Neuronal stem cell (in vitro differentiated cells): ENCODE data around the gene C11orf21.

Experiments used
- DNase-seq: peaks from one replicate; pipeline ENCODE4 v3.0.0-alpha.2; 2013; ENCODE audit warnings: low spot score
- H2AFZ ChIP-seq: one replicate; pipeline ENCODE4 v1.6.1; 2013; ENCODE audit warnings: mild to moderate bottlenecking, low read length, inconsistent platforms
- H2AK5ac ChIP-seq: 2 replicates; pipeline ENCODE4 v1.6.1; 2013; ENCODE audit warnings: low read depth, mild to moderate bottlenecking, inconsistent platforms, low read length, moderate library complexity, mixed read lengths
- H2BK120ac ChIP-seq: 2 replicates; pipeline ENCODE4 v1.6.1; 2013; ENCODE audit warnings: low read depth, mild to moderate bottlenecking, inconsistent platforms, low read length, moderate library complexity, mixed read lengths
- H2BK12ac ChIP-seq: one replicate; pipeline ENCODE4 v1.6.1; 2013; ENCODE audit warnings: low read length, inconsistent platforms
- H2BK15ac ChIP-seq: 2 replicates; pipeline ENCODE4 v1.6.1; 2013; ENCODE audit warnings: mild to moderate bottlenecking, low read length, inconsistent platforms, mixed read lengths
- H2BK5ac ChIP-seq: one replicate; pipeline ENCODE4 v1.6.1; 2013; ENCODE audit warnings: inconsistent platforms, mild to moderate bottlenecking, low read length, moderate library complexity
- H3K14ac ChIP-seq: one replicate; pipeline ENCODE4 v1.6.1; 2013; ENCODE audit warnings: low read length, inconsistent platforms
- H3K18ac ChIP-seq: 2 replicates; pipeline ENCODE4 v1.6.1; 2013; ENCODE audit warnings: low read length, inconsistent platforms
- H3K23ac ChIP-seq: 2 replicates; pipeline ENCODE4 v1.6.1; 2013; ENCODE audit warnings: low read depth, mild to moderate bottlenecking, mixed read lengths, low read length, inconsistent platforms; ENCODE audit not compliant: poor library complexity
- H3K27ac ChIP-seq: replicated peaks from 3 replicates; pipeline ENCODE4 v1.5.1; 2013; ENCODE audit warnings: low read length, inconsistent platforms
- H3K27me3 ChIP-seq, 3 experiments: 2 replicates each; pipeline ENCODE4 v1.6.1; 2013; ENCODE audit warnings: low read length in 3 of 3, mild to moderate bottlenecking in 2 of 3, inconsistent platforms in 1 of 3, low read depth in 1 of 3, mixed read lengths in 1 of 3, moderate library complexity in 1 of 3; ENCODE audit not compliant: control insufficient read depth in 3 of 3, insufficient read depth in 3 of 3
- H3K36me3 ChIP-seq, 2 donors: replicated peaks in 1 of 2; 2 replicates each; pipeline ENCODE4 v1.6.1; 2013; ENCODE audit warnings: low read length in 2 of 2; ENCODE audit not compliant: control insufficient read depth in 2 of 2, insufficient read depth in 2 of 2
- H3K4ac ChIP-seq: 2 replicates; pipeline ENCODE4 v1.6.1; 2013; ENCODE audit warnings: inconsistent platforms, mild to moderate bottlenecking, low read length, moderate library complexity
- H3K4me1 ChIP-seq, 2 donors: 1 replicate in 1 of 2; 2 replicates in 1 of 2; pipeline ENCODE4 v1.6.1; 2013; ENCODE audit warnings: low read length in 2 of 2, low read depth in 1 of 2; ENCODE audit not compliant: control insufficient read depth in 2 of 2, insufficient read depth in 1 of 2
- H3K4me2 ChIP-seq: one replicate; pipeline ENCODE4 v1.6.1; 2013; ENCODE audit warnings: mild to moderate bottlenecking, low read length, inconsistent platforms; ENCODE audit not compliant: insufficient read depth, poor library complexity, severe bottlenecking
- H3K4me3 ChIP-seq, 2 donors: 2 replicates each; pipeline ENCODE4 v1.5.1; 2013; ENCODE audit warnings: low read length in 2 of 2, mild to moderate bottlenecking in 2 of 2, inconsistent platforms in 1 of 2, moderate library complexity in 1 of 2
- H3K79me1 ChIP-seq: one replicate; pipeline ENCODE4 v1.6.1; 2013; ENCODE audit warnings: low read depth, mild to moderate bottlenecking, inconsistent platforms, low read length, moderate library complexity
- H3K9ac ChIP-seq: one replicate; pipeline ENCODE4 v1.6.1; 2013; ENCODE audit warnings: mild to moderate bottlenecking, low read depth, low read length, inconsistent platforms; ENCODE audit not compliant: poor library complexity
- H3K9me3 ChIP-seq, 2 donors: replicated peaks in 1 of 2; 2 replicates each; pipeline versions ENCODE3 to v1.6.1; 2013; ENCODE audit warnings: low read length in 2 of 2, mild to moderate bottlenecking in 2 of 2, inconsistent platforms in 1 of 2, low read depth in 1 of 2, mixed read lengths in 1 of 2, moderate library complexity in 1 of 2; ENCODE audit not compliant: control insufficient read depth in 2 of 2, insufficient read depth in 1 of 2
- H4K8ac ChIP-seq: one replicate; pipeline ENCODE4 v1.6.1; 2013; ENCODE audit warnings: low read depth, mild to moderate bottlenecking, inconsistent platforms, low read length, moderate library complexity
- H4K91ac ChIP-seq: one replicate; pipeline ENCODE4 v1.6.1; 2013; ENCODE audit warnings: low read length, low read depth, mild to moderate bottlenecking, inconsistent platforms; ENCODE audit not compliant: poor library complexity
- WGBS, 2 donors: extraction: QIAGEN DNeasy Blood & Tissue Kit; methylation state at CpG; one replicate each; pipeline ENCODE4 v1.1.7; 2013; ENCODE audit warnings: missing lambda C conversion rate in 2 of 2, mixed read lengths in 1 of 2; ENCODE audit not compliant: insufficient read length in 2 of 2, insufficient replicate concordance in 1 of 2; ENCODE audit errors: extremely low coverage in 2 of 2; 5-methylcytosine and 5-hydroxymethylcytosine counted together

Gene C11orf21

DNA sequence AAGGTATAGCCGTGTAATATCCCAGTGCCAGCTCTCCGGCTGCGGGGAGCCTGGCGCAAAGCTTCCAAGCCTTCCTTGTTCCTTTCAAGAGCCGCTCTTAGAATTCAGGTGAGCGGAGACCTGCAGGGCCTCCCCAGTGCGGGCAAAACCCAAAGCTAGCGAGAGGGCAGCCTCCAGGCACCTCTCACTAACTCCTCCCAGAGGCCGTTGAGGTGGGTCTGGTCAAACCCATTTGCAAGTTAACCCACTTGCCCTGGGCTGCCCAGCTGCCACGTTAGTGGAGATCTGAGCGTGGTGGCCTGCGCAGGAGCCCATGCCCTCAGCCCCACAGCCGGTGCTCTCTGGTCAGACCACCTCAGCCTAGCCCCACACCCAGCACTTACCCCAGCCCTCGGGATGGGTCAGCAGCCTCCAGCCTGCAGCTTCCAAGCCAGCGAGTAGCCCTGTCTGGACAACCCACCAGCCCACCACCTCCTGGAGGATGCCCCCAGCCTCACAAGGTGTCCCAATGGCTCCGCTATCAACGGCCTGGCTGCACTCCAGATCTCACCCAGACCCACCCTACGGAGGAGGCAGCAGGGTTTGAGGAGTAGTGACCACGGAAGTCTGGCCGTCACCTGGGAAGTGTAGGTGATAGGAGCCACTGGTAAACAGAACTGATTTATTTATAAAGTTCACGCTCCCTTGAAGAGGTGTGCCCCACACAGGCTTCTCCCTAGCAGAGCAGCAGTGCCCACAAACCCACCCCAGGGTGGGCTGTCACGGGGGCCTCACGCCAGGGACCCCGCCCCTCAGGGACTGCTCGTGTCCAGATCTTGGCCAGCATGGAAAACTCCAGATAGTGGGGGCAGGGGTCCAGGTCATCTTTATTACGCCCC, 33.6 kb downstream of the C11orf21 start:
- peak overlapping the region; percentile 45 for H2BK15ac ChIP-seq
- H2AFZ ChIP-seq: no peak overlapping the region
- H2BK120ac ChIP-seq: peak overlapping the region; percentile 56
- peak overlapping the region; percentile 85 for H2BK5ac ChIP-seq
- WGBS, 2 donors: no CpG with 5 or more reads among the region's 26 CpGs
- no peak overlapping the region for H3K4me3 ChIP-seq
- peak overlapping the region; percentile 50 for H3K14ac ChIP-seq
- no peak overlapping the region for H3K4ac ChIP-seq
- H3K18ac ChIP-seq: peak overlapping the region; percentile 84
- H3K9ac ChIP-seq: no peak overlapping the region
- no peaks in the 10 kb centered on the region for H3K9me3 ChIP-seq
- H4K91ac ChIP-seq: no peak overlapping the region
- peak overlapping the region; percentile 96 for H2AK5ac ChIP-seq
- H3K4me1 ChIP-seq: peaks cover 0 to 7% of the 10 kb centered on the region in 2 donors
- H3K4me2 ChIP-seq: no peak overlapping the region
- H3K79me1 ChIP-seq: peaks cover 4% of the 10 kb centered on the region
- H3K27me3 ChIP-seq: peaks cover 43 to 91% (median 68%) of the 10 kb centered on the region in 3 experiments
- H3K23ac ChIP-seq: peak overlapping the region; percentile 77
- no peak for DNase-seq
- no peak overlapping the region for H3K27ac ChIP-seq
- H3K36me3 ChIP-seq: no peaks in the 10 kb centered on the region
- no peak overlapping the region for H4K8ac ChIP-seq
- H2BK12ac ChIP-seq: peak overlapping the region; percentile 63

DNA sequence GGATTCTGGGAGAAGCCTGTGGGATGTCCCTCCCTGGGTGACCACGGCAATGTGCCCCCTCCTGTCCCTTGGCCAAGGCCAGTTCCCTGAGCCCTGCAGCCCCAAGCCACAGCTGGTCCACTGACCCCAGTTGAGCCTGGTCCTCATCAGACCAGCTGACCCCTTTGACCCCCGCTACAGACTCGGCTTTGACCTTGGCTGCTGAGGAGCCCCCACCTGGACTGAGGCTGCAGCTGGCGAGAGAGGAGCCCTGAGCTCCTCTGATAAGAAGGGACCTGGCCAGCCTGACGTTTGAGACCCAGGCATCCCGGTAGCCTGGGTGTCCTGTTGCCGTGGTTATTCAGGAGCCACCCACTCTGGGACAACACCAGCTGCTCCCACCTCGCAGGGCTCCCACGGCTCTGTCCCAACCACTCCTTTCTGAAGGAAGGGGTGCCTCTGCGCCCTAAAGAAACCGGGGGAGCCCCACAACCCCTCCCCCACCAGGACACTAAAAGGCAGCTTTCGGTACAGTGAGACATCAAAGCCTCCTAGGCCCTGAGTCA, 34.3 kb downstream of the C11orf21 start:
- Histone ChIP-seq H3K4me3 (no peak overlapping the region), H2BK120ac (no peak overlapping the region), H3K23ac (no peak overlapping the region), H3K27me3 (peaks cover 43 to 88% (median 61%) of the 10 kb centered on the region in 3 experiments), H2AK5ac (peak overlapping the region; percentile 78), H3K9me3 (no peaks in the 10 kb centered on the region), H2AFZ (no peak overlapping the region), H3K4me1 (peaks cover 0 to 9% of the 10 kb centered on the region in 2 donors), H2BK5ac (no peak overlapping the region), H3K36me3 (no peaks in the 10 kb centered on the region), H3K18ac (peak overlapping the region; percentile 81), H3K27ac (no peak overlapping the region), H2BK15ac (peak overlapping the region; percentile 45), H3K79me1 (peaks cover 4% of the 10 kb centered on the region), H4K8ac (no peak overlapping the region), H3K14ac (peak overlapping the region; percentile 9), H3K4ac (no peak overlapping the region), H4K91ac (no peak overlapping the region), H3K9ac (no peak overlapping the region), H3K4me2 (no peak overlapping the region), H2BK12ac (no peak overlapping the region)
- DNase-seq: no peak
- WGBS, 2 donors: no CpG with 5 or more reads among the region's 12 CpGs

DNA sequence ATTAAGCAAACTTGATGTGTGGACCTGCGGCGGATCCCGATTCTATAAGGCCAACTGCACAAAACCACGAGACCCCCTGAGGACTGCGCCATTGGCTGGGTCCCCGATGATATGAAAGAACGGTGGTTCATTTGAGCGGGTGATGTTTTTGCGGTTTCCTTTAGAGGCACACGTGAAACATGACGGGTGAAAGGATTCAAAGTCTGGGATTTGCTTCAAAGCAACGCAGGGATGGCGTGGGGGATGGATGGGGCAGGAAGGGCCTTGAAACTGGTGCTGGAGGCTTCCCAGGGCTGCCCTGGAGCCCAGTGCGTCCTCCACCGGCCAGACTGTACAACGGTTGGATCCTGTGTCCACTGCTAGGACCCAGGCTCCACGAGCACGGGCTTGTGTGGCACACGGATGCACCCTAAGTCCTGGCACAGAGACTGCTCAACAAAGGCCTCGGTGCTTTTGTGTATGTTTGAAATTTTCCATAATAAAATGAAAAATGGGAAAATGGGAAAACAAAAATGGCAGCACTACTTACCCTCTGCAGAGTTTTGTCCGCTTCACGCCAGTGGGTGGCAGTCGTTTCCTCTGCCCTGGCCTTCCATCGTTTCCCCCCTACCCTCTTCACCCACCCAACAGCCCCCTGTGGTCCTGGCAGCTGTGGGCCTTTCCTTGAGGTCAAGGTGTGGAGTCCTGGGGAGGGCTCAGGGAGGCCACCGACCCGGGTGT, 35.0 kb downstream of the C11orf21 start:
- Histone ChIP-seq H3K4me3 (no peak overlapping the region), H3K27me3 (peaks cover 37 to 86% (median 55%) of the 10 kb centered on the region in 3 experiments), H2BK120ac (no peak overlapping the region), H2AK5ac (peak overlapping the region; percentile 78), H2BK12ac (no peak overlapping the region), H4K8ac (no peak overlapping the region), H3K4ac (no peak overlapping the region), H3K79me1 (peaks cover 4% of the 10 kb centered on the region), H3K9me3 (no peaks in the 10 kb centered on the region), H3K36me3 (no peaks in the 10 kb centered on the region), H3K14ac (no peak overlapping the region), H3K27ac (no peak overlapping the region), H3K18ac (peak overlapping the region; percentile 81), H2BK15ac (no peak overlapping the region), H3K4me2 (no peak overlapping the region), H2BK5ac (no peak overlapping the region), H3K4me1 (peaks cover 0 to 12% of the 10 kb centered on the region in 2 donors), H3K23ac (no peak overlapping the region), H2AFZ (no peak overlapping the region), H4K91ac (no peak overlapping the region), H3K9ac (no peak overlapping the region)
- DNase-seq: no peak
- no CpG with 5 or more reads among the region's 26 CpGs for WGBS, 2 donors
